ENCODE results near the gene ZBTB44. TPM values are rescaled to one million over a fixed set of nuclear protein-coding genes. Genes with fewer than 3 reads are reported as not detected.

The ZBTB44 gene
- total RNA-seq, 1 experiment from 2014 or later = 66.4 TPM

- intact Hi-C loops (cut with micrococcal nuclease; ENCODE audit: unreplicated experiment) (loop anchor here (10.0 kb wide), 1 partner anchor 169 kb away; no protein-coding TSS in a partner anchor), in situ Hi-C loops (cut with HindIII; ENCODE audit: low pct_unique_long_range_greater_than_20kb, low sequenced_read_pairs) (no loop called here)
- Histone ChIP-seq H3K27me3 (ENCODE audit: control insufficient read depth, insufficient read depth, low read length) (no peaks in the 10 kb centered on the region), H3K4me1 (ENCODE audit: control insufficient read depth, insufficient read depth, low read length) (0 out of 2 replicates have a peak, but pooled peaks cover 2% of the 10 kb centered on the region), H3K9me3 (ENCODE audit: control insufficient read depth, insufficient read depth, low read depth, low read length) (no peaks in the 10 kb centered on the region), H3K27ac (ENCODE audit: low read length) (no peak overlapping the region), H3K4me3 (ENCODE audit: low read depth in 2 of 2, low read length in 2 of 2) (no peak overlapping the region), H3K36me3 (ENCODE audit: control insufficient read depth, insufficient read depth, low read length) (no peaks in the 10 kb centered on the region)
- no peak for TF ChIP-seq SIN3A (IDR thresholded peaks at IDR 0.05; ENCODE audit: borderline replicate concordance, insufficient read depth, low read depth, low read length)
- TF ChIP-seq REST (IDR thresholded peaks at IDR 0.05; ENCODE audit: insufficient read depth in 1 of 2, low read depth in 2 of 2, low read length in 1 of 2) = no peak
- TF ChIP-seq, protein P1, sequence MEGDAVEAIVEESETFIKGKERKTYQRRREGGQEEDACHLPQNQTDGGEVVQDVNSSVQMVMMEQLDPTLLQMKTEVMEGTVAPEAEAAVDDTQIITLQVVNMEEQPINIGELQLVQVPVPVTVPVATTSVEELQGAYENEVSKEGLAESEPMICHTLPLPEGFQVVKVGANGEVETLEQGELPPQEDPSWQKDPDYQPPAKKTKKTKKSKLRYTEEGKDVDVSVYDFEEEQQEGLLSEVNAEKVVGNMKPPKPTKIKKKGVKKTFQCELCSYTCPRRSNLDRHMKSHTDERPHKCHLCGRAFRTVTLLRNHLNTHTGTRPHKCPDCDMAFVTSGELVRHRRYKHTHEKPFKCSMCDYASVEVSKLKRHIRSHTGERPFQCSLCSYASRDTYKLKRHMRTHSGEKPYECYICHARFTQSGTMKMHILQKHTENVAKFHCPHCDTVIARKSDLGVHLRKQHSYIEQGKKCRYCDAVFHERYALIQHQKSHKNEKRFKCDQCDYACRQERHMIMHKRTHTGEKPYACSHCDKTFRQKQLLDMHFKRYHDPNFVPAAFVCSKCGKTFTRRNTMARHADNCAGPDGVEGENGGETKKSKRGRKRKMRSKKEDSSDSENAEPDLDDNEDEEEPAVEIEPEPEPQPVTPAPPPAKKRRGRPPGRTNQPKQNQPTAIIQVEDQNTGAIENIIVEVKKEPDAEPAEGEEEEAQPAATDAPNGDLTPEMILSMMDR (IDR thresholded peaks at IDR 0.05) = no peak
- TF ChIP-seq TCF7L2 (IDR thresholded peaks at IDR 0.05; ENCODE audit: low read depth, low read length) = no peak
- TF ChIP-seq POLR2AphosphoS5 (IDR thresholded peaks at IDR 0.05; ENCODE audit: low read depth, low read length) = no peak
- ChIA-PET CTCF (no interaction called here), POLR2A (no interaction called here)
- DNase-seq (ENCODE audit: low read depth, low spot score) = no peak
- BruUV-seq (replicated peaks) = no TSS peak
- no peak for ATAC-seq
Measured at GRCh38 chr11:130215531-130216220, 99.0 kb downstream of the ZBTB44 start.

DNA sequence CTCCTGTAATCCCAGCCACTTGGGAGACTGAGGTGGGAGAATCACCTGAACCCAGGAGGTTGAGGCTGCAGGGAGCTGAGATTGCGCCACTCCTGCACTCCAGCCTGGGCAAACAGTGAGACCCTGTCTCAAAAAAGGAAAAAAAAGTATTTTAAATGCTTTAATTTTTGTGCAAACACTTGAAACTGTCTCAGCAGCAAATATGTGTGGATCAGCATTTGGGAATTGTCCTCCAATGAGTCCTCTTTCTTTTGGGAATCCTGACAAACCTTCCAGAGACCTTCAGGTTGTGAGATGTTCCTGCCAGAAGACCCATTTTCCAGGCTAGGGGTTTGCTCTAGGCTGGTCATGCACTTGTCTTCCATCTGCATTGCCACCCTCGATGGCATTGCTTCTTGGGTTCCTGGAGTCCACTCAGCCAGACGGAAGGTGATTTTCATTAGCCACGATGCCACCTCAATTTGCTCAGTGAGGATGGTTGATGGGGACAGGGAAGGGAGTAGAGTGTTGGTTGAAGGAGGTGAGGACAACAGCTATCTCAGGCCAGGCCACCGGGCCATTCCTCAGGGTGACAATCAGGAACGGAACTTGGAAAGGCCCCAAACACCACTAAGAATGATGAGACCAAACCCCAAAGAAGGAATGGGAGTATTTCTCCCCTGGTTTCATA, 99.7 kb downstream of the ZBTB44 start:
- no peak for TF ChIP-seq SIN3A (IDR thresholded peaks at IDR 0.05; ENCODE audit: borderline replicate concordance, insufficient read depth, low read depth, low read length)
- no peak for TF ChIP-seq POLR2AphosphoS5 (IDR thresholded peaks at IDR 0.05; ENCODE audit: low read depth, low read length)
- H3K4me3 ChIP-seq (ENCODE audit: low read depth in 2 of 2, low read length in 2 of 2) = no peak overlapping the region
- intact Hi-C loops (cut with micrococcal nuclease; ENCODE audit: unreplicated experiment) (loop anchor here (10.0 kb wide), 1 partner anchor 170 kb away; no protein-coding TSS in a partner anchor), in situ Hi-C loops (cut with HindIII; ENCODE audit: low pct_unique_long_range_greater_than_20kb, low sequenced_read_pairs) (no loop called here)
- no peaks in the 10 kb centered on the region for H3K27me3 ChIP-seq (ENCODE audit: control insufficient read depth, insufficient read depth, low read length)
- no TSS peak for BruUV-seq (replicated peaks)
- 0 out of 2 replicates have a peak, but pooled peaks cover 2% of the 10 kb centered on the region for H3K4me1 ChIP-seq (ENCODE audit: control insufficient read depth, insufficient read depth, low read length)
- POLR2A ChIA-PET = no interaction called here
- H3K36me3 ChIP-seq (ENCODE audit: control insufficient read depth, insufficient read depth, low read length) = no peaks in the 10 kb centered on the region
- DNase-seq (ENCODE audit: low read depth, low spot score) = no peak
- CTCF ChIA-PET = no interaction called here
- H3K27ac ChIP-seq (ENCODE audit: low read length) = no peak overlapping the region
- no peak for ATAC-seq
- no peaks in the 10 kb centered on the region for H3K9me3 ChIP-seq (ENCODE audit: control insufficient read depth, insufficient read depth, low read depth, low read length)

DNA sequence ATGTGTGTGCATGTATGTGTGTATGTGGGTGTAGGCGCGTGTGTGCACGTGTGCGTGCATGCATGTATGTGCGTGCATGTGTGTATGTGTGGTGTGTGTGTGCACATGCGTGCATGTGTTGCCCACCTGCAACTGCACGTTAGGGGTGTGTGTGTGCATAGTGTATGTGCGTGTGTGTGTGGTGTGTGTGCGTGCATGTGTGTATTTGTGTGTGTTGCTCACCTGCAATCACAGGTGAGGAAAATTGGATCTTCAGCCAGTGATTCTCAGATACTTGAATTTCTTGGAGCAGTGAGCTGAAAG, 100.8 kb downstream of the ZBTB44 start:
- H3K4me3 ChIP-seq (ENCODE audit: low read depth in 2 of 2, low read length in 2 of 2) = no peak overlapping the region
- CTCF ChIA-PET = no interaction called here
- BruUV-seq (replicated peaks) = no TSS peak
- 0 out of 2 replicates have a peak, but pooled peaks cover 2% of the 10 kb centered on the region for H3K4me1 ChIP-seq (ENCODE audit: control insufficient read depth, insufficient read depth, low read length)
- TF ChIP-seq TCF7L2 (IDR thresholded peaks at IDR 0.05; ENCODE audit: low read depth, low read length) = no peak
- no peak for TF ChIP-seq SIN3A (IDR thresholded peaks at IDR 0.05; ENCODE audit: borderline replicate concordance, insufficient read depth, low read depth, low read length)
- TF ChIP-seq, protein P1 (IDR thresholded peaks at IDR 0.05) = no peak
- no peak for TF ChIP-seq REST (IDR thresholded peaks at IDR 0.05; ENCODE audit: insufficient read depth in 1 of 2, low read depth in 2 of 2, low read length in 1 of 2)
- TF ChIP-seq POLR2AphosphoS5 (IDR thresholded peaks at IDR 0.05; ENCODE audit: low read depth, low read length) = no peak
- no peak overlapping the region for H3K27ac ChIP-seq (ENCODE audit: low read length)
- ATAC-seq (no peak), DNase-seq (ENCODE audit: low read depth, low spot score) (no peak)
- H3K9me3 ChIP-seq (ENCODE audit: control insufficient read depth, insufficient read depth, low read depth, low read length) = no peaks in the 10 kb centered on the region
- intact Hi-C loops (cut with micrococcal nuclease; ENCODE audit: unreplicated experiment) (loop anchor here (2.0 to 10.0 kb wide), 2 partner anchors 171 to 213 kb away; no protein-coding TSS in a partner anchor), in situ Hi-C loops (cut with HindIII; ENCODE audit: low pct_unique_long_range_greater_than_20kb, low sequenced_read_pairs) (no loop called here)
- H3K36me3 ChIP-seq (ENCODE audit: control insufficient read depth, insufficient read depth, low read length) = no peaks in the 10 kb centered on the region
- H3K27me3 ChIP-seq (ENCODE audit: control insufficient read depth, insufficient read depth, low read length) = no peaks in the 10 kb centered on the region
- POLR2A ChIA-PET = no interaction called here
